Ishikawa (cell line): Measurements from ENCODE around the gene ZNF764.

Experiments used
- CEBPB ChIP-seq: IDR thresholded peaks from 2 replicates; pipeline ENCODE4 v1.6.1; 2012
- CREB1 ChIP-seq: IDR thresholded peaks from 2 replicates; pipeline ENCODE4 v1.6.1; 2012; ENCODE audit warnings: low read depth
- EGR1 ChIP-seq: IDR thresholded peaks from 2 replicates; pipeline ENCODE4 v1.6.1; 2012
- EP300 ChIP-seq: IDR thresholded peaks from 2 replicates; pipeline ENCODE4 v1.6.1; 2012; ENCODE audit warnings: borderline replicate concordance
- FOXM1 ChIP-seq: IDR thresholded peaks from 2 replicates; pipeline ENCODE4 v1.6.1; 2012; ENCODE audit warnings: low read depth, borderline replicate concordance
- MAX ChIP-seq: IDR thresholded peaks from 2 replicates; pipeline ENCODE4 v1.6.1; 2012
- NFIC ChIP-seq: IDR thresholded peaks from 2 replicates; pipeline ENCODE4 v1.6.1; 2012
- RAD21 ChIP-seq: IDR thresholded peaks from 2 replicates; pipeline ENCODE4 v1.6.1; 2012; ENCODE audit warnings: low read depth
- REST ChIP-seq: IDR thresholded peaks from 2 replicates; pipeline ENCODE4 v1.6.1; 2012; ENCODE audit warnings: low read depth, mild to moderate bottlenecking
- TAF1 ChIP-seq: IDR thresholded peaks from 2 replicates; pipeline ENCODE4 v1.6.1; 2012; ENCODE audit warnings: low read depth, mild to moderate bottlenecking
- TCF12 ChIP-seq: IDR thresholded peaks from 2 replicates; pipeline ENCODE4 v1.6.1; 2012; ENCODE audit warnings: low read depth
- TEAD4 ChIP-seq: IDR thresholded peaks from 2 replicates; pipeline ENCODE4 v1.6.1; 2012
- YY1 ChIP-seq: IDR thresholded peaks from 2 replicates; pipeline ENCODE4 v1.6.1; 2012; ENCODE audit warnings: low read depth
- ZBTB7A ChIP-seq: IDR thresholded peaks from 2 replicates; pipeline ENCODE4 v1.6.1; 2012; ENCODE audit warnings: low read depth
- TF ChIP-seq, protein P1 (sequence below): IDR thresholded peaks from 2 replicates; pipeline ENCODE4 v1.6.1; 2012

ZNF764 gene

GRCh38 chr16:30521476-30521872, 36.7 kb downstream of the ZNF764 start:
- TF ChIP-seq REST, result no peak
- no peak for TF ChIP-seq ZBTB7A
- TF ChIP-seq FOXM1, result no peak
- TF ChIP-seq EGR1, result no peak
- no peak for TF ChIP-seq CEBPB
- TF ChIP-seq, protein P1, sequence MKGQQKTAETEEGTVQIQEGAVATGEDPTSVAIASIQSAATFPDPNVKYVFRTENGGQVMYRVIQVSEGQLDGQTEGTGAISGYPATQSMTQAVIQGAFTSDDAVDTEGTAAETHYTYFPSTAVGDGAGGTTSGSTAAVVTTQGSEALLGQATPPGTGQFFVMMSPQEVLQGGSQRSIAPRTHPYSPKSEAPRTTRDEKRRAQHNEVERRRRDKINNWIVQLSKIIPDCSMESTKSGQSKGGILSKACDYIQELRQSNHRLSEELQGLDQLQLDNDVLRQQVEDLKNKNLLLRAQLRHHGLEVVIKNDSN, result no peak
- TF ChIP-seq NFIC, result no peak
- no peak for TF ChIP-seq MAX
- TF ChIP-seq EP300, result no peak
- no peak for TF ChIP-seq TCF12
- no peak for TF ChIP-seq YY1
- no peak for TF ChIP-seq CREB1
- TF ChIP-seq TEAD4, result no peak
- TF ChIP-seq TAF1, result no peak
- no peak for TF ChIP-seq RAD21

DNA sequence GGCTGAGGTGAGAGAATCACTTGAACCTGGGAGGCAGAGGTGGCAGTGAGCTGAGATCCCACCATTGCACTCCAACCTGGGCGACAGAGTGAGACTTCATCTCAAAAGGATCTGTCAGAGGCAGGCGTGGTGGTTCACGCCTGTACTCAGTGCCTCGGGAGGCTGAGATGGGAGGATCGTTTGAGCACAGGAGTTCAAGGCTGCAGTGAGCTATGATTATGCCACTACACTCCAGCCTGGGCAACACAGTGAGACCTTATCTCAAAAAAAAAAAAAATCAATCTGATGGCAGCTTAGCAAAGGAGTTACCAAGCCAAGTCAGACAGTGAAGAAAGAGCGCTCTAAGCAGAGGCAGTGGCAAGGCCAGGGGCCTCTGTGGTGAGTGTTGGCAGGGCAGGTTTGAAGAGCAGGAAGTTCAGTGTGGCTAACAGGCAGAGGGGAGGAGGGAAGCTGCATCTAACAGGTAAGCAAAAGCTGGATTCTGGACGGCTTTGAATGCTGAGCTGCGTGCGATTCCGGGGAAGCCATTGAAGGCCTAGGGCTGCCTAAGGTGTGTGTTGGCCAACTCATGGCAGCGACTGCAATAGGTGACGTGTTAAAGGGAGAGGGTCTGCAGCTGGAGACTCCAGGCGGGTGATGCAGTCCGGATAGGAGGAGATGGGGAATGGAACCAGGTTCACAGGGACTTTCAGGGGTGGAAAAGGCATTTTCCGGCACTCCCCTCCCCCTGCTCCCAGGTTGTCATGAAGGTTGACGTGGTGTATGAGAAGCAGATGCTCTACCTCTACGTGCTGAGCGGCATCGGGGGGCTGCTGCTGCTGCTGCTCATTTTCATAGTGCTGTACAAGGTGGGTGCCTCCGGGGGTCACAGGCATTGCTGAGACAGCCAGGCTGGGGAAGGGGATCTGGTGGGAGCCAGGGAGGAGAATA, 38.8 kb downstream of the ZNF764 start:
- TF ChIP-seq, protein P1, result no peak
- TF ChIP-seq TAF1 (no peak), ZBTB7A (no peak), CEBPB (no peak)

DNA sequence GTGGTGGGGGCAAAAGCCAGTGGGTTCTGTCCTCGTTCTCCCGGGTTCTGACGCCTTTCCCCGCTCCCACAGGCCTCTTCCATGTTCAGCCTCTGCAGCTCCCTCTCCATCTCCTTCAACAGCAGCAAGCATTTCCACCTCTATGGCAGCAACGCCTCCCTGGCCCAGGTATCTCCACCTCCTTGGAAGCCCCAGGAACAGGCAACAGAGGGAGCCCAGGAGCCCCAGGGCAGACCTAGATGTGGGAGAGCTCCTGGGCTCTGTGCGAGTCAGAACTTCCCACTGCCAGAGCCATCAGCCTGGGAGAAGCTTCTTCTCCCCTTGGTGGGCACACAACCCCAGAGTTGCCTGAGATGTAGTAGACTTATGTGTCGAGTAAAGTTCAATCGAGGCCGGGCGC, 39.6 kb downstream of the ZNF764 start:
- TF ChIP-seq TCF12, result no peak

DNA sequence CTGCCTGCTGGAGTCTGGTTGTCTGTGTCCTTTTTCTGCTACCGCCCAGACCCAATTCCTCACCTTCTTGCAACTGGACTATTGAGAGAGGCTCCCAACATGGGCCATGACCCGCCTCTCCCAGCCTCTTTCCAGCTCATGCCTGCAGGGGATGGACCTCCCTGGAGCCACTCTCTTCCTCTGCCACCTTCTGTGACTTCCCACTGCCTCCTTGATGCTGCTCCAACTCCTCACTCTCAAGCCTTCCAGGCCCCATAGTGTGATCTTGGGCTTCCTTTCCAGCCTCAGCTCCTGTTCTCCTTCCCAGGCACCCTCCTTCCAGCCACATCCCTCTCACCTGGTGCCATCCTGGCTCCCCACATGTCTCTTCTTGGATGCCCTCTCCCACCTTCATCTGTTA, 42.9 kb downstream of the ZNF764 start:
- TF ChIP-seq ZBTB7A (no peak), TEAD4 (no peak), EGR1 (no peak), CREB1 (no peak), EP300 (no peak), RAD21 (no peak), MAX (no peak), YY1 (no peak), TAF1 (no peak), TCF12 (no peak), NFIC (no peak)
- TF ChIP-seq, protein P1, result no peak

- no peak for TF ChIP-seq EP300
- no peak for TF ChIP-seq YY1
- TF ChIP-seq RAD21, result no peak
- TF ChIP-seq NFIC, result no peak
- no peak for TF ChIP-seq REST
- TF ChIP-seq TAF1, result no peak
- no peak for TF ChIP-seq FOXM1
- no peak for TF ChIP-seq TEAD4
- no peak for TF ChIP-seq TCF12
- no peak for TF ChIP-seq EGR1
- TF ChIP-seq CREB1, result no peak
- no peak for TF ChIP-seq CEBPB
- TF ChIP-seq, protein P1, result no peak
Observed at GRCh38 chr16:30511509-30511908, 46.7 kb downstream of the ZNF764 start.
